ENCODE measurements around the gene SPNS2. TPM values are rescaled to one million over a fixed set of nuclear protein-coding genes. Genes with fewer than 3 reads are reported as not detected.
A peak's percentile ranks its signal among the peaks of the same experiment; 100 is the strongest.

Gene SPNS2
- total and polyA plus RNA-seq, 2 experiments from 2014 or later, result 1.7 to 2.3 TPM

DNA sequence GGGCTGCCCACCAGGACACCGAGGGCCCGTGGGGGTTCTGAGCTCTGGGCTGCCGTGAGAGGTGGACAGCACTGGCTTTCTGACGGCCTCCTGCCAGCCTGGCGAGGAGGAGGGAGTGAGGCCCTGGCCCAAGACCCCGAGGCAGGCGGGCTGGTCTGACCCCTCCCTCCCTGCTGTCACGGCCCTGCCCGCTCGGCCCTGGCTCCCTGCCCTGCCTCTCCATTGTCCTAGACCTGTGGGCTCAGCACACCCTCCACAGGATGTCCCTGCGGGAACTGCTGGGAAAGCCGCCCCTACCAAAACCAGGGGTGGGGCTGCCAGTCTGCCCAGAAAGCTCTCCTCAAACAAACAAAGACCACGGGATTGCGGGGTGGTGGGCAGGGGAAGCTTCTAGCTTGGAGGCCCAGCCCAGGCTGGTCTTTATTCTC, 20.7 kb downstream of the SPNS2 start:
- no peaks in the 10 kb centered on the region for H4K20me1 ChIP-seq (replicated peaks; ENCODE audit: insufficient read depth)
- H3K4me1 Mint-ChIP-seq, result peaks cover 3% of the 10 kb centered on the region
- H3F3A ChIP-seq (replicated peaks; ENCODE audit: low read depth), result no peaks in the 10 kb centered on the region
- H3K36me3 Mint-ChIP-seq (ENCODE audit: low read depth), result no peaks in the 10 kb centered on the region; the same call in 2 of the 3 replicates
- H3K4me2 ChIP-seq, result no peak overlapping the region
- H3K79me2 ChIP-seq (replicated peaks; ENCODE audit: insufficient read depth), result no peaks in the 10 kb centered on the region
- no peak for DNase-seq (ENCODE audit: low spot score)
- H3K9me2 ChIP-seq (ENCODE audit: insufficient read depth), result no peaks in the 10 kb centered on the region
- peak; percentile 39 for ATAC-seq
- no peaks in the 10 kb centered on the region for H3K4me1 ChIP-seq (ENCODE audit: insufficient read depth)
- no peak overlapping the region for H3K4me3 ChIP-seq
- H3K4me3 Mint-ChIP-seq, result no peak overlapping the region
- peaks cover 31% of the 10 kb centered on the region for H3K27me3 Mint-ChIP-seq (ENCODE audit: insufficient read depth, low read depth, poor library complexity)
- peaks cover 16% of the 10 kb centered on the region for H3K27me3 ChIP-seq (ENCODE audit: insufficient read depth)
- no peak for TF ChIP-seq NANOG (IDR thresholded peaks at IDR 0.05; ENCODE audit: borderline replicate concordance)
- no peak for TF ChIP-seq STAT1 (IDR thresholded peaks at IDR 0.05; ENCODE audit: unreplicated experiment)
- no peak for TF ChIP-seq POLR2AphosphoS5 (IDR thresholded peaks at IDR 0.05; ENCODE audit: low read depth)
- TF ChIP-seq, protein P1, sequence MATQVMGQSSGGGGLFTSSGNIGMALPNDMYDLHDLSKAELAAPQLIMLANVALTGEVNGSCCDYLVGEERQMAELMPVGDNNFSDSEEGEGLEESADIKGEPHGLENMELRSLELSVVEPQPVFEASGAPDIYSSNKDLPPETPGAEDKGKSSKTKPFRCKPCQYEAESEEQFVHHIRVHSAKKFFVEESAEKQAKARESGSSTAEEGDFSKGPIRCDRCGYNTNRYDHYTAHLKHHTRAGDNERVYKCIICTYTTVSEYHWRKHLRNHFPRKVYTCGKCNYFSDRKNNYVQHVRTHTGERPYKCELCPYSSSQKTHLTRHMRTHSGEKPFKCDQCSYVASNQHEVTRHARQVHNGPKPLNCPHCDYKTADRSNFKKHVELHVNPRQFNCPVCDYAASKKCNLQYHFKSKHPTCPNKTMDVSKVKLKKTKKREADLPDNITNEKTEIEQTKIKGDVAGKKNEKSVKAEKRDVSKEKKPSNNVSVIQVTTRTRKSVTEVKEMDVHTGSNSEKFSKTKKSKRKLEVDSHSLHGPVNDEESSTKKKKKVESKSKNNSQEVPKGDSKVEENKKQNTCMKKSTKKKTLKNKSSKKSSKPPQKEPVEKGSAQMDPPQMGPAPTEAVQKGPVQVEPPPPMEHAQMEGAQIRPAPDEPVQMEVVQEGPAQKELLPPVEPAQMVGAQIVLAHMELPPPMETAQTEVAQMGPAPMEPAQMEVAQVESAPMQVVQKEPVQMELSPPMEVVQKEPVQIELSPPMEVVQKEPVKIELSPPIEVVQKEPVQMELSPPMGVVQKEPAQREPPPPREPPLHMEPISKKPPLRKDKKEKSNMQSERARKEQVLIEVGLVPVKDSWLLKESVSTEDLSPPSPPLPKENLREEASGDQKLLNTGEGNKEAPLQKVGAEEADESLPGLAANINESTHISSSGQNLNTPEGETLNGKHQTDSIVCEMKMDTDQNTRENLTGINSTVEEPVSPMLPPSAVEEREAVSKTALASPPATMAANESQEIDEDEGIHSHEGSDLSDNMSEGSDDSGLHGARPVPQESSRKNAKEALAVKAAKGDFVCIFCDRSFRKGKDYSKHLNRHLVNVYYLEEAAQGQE (IDR thresholded peaks at IDR 0.05; ENCODE audit: unreplicated experiment), result no peak
- TF ChIP-seq, protein P2, sequence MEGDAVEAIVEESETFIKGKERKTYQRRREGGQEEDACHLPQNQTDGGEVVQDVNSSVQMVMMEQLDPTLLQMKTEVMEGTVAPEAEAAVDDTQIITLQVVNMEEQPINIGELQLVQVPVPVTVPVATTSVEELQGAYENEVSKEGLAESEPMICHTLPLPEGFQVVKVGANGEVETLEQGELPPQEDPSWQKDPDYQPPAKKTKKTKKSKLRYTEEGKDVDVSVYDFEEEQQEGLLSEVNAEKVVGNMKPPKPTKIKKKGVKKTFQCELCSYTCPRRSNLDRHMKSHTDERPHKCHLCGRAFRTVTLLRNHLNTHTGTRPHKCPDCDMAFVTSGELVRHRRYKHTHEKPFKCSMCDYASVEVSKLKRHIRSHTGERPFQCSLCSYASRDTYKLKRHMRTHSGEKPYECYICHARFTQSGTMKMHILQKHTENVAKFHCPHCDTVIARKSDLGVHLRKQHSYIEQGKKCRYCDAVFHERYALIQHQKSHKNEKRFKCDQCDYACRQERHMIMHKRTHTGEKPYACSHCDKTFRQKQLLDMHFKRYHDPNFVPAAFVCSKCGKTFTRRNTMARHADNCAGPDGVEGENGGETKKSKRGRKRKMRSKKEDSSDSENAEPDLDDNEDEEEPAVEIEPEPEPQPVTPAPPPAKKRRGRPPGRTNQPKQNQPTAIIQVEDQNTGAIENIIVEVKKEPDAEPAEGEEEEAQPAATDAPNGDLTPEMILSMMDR (conservative IDR thresholded peaks at IDR 0.05; ENCODE audit: low read depth in 2 of 2), result no peak
- no peak for TF ChIP-seq CREB1 (CRISPR knock-in tag; IDR thresholded peaks at IDR 0.05; ENCODE audit: low read depth)
- TF ChIP-seq, protein P3, sequence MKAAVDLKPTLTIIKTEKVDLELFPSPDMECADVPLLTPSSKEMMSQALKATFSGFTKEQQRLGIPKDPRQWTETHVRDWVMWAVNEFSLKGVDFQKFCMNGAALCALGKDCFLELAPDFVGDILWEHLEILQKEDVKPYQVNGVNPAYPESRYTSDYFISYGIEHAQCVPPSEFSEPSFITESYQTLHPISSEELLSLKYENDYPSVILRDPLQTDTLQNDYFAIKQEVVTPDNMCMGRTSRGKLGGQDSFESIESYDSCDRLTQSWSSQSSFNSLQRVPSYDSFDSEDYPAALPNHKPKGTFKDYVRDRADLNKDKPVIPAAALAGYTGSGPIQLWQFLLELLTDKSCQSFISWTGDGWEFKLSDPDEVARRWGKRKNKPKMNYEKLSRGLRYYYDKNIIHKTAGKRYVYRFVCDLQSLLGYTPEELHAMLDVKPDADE (IDR thresholded peaks at IDR 0.05), result no peak
- TF ChIP-seq, protein P4, sequence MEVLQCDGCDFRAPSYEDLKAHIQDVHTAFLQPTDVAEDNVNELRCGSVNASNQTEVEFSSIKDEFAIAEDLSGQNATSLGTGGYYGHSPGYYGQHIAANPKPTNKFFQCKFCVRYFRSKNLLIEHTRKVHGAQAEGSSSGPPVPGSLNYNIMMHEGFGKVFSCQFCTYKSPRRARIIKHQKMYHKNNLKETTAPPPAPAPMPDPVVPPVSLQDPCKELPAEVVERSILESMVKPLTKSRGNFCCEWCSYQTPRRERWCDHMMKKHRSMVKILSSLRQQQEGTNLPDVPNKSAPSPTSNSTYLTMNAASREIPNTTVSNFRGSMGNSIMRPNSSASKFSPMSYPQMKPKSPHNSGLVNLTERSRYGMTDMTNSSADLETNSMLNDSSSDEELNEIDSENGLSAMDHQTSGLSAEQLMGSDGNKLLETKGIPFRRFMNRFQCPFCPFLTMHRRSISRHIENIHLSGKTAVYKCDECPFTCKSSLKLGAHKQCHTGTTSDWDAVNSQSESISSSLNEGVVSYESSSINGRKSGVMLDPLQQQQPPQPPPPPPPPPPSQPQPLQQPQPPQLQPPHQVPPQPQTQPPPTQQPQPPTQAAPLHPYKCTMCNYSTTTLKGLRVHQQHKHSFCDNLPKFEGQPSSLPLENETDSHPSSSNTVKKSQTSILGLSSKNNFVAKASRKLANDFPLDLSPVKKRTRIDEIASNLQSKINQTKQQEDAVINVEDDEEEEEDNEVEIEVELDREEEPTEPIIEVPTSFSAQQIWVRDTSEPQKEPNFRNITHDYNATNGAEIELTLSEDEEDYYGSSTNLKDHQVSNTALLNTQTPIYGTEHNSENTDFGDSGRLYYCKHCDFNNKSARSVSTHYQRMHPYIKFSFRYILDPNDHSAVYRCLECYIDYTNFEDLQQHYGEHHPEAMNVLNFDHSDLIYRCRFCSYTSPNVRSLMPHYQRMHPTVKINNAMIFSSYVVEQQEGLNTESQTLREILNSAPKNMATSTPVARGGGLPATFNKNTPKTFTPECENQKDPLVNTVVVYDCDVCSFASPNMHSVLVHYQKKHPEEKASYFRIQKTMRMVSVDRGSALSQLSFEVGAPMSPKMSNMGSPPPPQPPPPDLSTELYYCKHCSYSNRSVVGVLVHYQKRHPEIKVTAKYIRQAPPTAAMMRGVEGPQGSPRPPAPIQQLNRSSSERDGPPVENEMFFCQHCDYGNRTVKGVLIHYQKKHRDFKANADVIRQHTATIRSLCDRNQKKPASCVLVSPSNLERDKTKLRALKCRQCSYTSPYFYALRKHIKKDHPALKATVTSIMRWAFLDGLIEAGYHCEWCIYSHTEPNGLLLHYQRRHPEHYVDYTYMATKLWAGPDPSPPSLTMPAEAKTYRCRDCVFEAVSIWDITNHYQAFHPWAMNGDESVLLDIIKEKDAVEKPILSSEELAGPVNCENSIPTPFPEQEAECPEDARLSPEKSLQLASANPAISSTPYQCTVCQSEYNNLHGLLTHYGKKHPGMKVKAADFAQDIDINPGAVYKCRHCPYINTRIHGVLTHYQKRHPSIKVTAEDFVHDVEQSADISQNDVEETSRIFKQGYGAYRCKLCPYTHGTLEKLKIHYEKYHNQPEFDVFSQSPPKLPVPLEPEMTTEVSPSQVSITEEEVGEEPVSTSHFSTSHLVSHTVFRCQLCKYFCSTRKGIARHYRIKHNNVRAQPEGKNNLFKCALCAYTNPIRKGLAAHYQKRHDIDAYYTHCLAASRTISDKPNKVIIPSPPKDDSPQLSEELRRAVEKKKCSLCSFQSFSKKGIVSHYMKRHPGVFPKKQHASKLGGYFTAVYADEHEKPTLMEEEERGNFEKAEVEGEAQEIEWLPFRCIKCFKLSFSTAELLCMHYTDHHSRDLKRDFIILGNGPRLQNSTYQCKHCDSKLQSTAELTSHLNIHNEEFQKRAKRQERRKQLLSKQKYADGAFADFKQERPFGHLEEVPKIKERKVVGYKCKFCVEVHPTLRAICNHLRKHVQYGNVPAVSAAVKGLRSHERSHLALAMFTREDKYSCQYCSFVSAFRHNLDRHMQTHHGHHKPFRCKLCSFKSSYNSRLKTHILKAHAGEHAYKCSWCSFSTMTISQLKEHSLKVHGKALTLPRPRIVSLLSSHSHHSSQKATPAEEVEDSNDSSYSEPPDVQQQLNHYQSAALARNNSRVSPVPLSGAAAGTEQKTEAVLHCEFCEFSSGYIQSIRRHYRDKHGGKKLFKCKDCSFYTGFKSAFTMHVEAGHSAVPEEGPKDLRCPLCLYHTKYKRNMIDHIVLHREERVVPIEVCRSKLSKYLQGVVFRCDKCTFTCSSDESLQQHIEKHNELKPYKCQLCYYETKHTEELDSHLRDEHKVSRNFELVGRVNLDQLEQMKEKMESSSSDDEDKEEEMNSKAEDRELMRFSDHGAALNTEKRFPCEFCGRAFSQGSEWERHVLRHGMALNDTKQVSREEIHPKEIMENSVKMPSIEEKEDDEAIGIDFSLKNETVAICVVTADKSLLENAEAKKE (CRISPR knock-in tag; IDR thresholded peaks at IDR 0.05), result no peak
- no peak for TF ChIP-seq EZH2phosphoT487 (IDR thresholded peaks at IDR 0.05; ENCODE audit: unreplicated experiment)
- TF ChIP-seq ZNF331 (CRISPR knock-in tag; IDR thresholded peaks at IDR 0.05; ENCODE audit: low read depth), result no peak
- TF ChIP-seq EZH2 (IDR thresholded peaks at IDR 0.05; ENCODE audit: low read depth, unreplicated experiment), result no peak
- TF ChIP-seq ZNF114 (CRISPR knock-in tag; IDR thresholded peaks at IDR 0.05), result no peak
- no peak for TF ChIP-seq JUNB (IDR thresholded peaks at IDR 0.05; ENCODE audit: unreplicated experiment)
- no peaks in the 10 kb centered on the region for H3K36me3 ChIP-seq (ENCODE audit: insufficient read depth)
- no peak overlapping the region for H2AFZ ChIP-seq
- H3K27ac Mint-ChIP-seq, result no peak overlapping the region
- no peak overlapping the region for H3K27ac ChIP-seq (ENCODE audit: low read depth)
- no peaks in the 10 kb centered on the region for H3K9me3 Mint-ChIP-seq

Measured in GM23338 (cell line).